Endothelial cell of umbilical vein (primary cell): Measurements from ENCODE around the gene CCM2. TPM values are rescaled to one million over a fixed set of nuclear protein-coding genes. Genes with fewer than 3 reads are reported as not detected.

Experiments used
- BruUV-seq: library from RNA; stranded (reverse); fragments of 400-500 nt; replicated peaks from 2 replicates; lab custom pipeline; 2021; lab: Mats Ljungman, UMichigan
- CTCF ChIA-PET: fragments of 300-600, 350-600 bp; sonication (Branson Sonifier 250); formaldehyde crosslinking; loops from one replicate; lab custom pipeline; 2021; ENCODE audit warnings: antibody characterized with exemption, inconsistent platforms; lab: Charles Lee
- POLR2A ChIA-PET: fragments of 300-600, 350-600 bp; sonication (Branson Sonifier 250); formaldehyde crosslinking; loops from one replicate; lab custom pipeline; 2021; ENCODE audit warnings: antibody characterized with exemption, inconsistent platforms; lab: Charles Lee
- DNase-seq: peaks from one replicate; pipeline ENCODE4 v3.0.0-alpha.2; 2011; ENCODE audit warnings: low read depth, low spot score
- FAIRE-seq: peaks from 2 replicates; lab custom pipeline; 2011; peaks lifted over from hg19 to GRCh38; lab: Jason Lieb, UNC
- H2AFZ ChIP-seq: 2 replicates; pipeline ENCODE4 v1.6.0; 2012; ENCODE audit warnings: low read depth, low read length, control low read depth, inconsistent platforms
- H3K27ac ChIP-seq: 2 replicates; pipeline ENCODE4 v1.5.1; 2011; ENCODE audit warnings: low read depth, mild to moderate bottlenecking, control low read depth, low read length, moderate library complexity; ENCODE audit not compliant: insufficient read depth
- H3K27me3 ChIP-seq, 2 experiments: 2 replicates each; pipeline versions ENCODE4 v1.6.0 to v1.6.1; 2011; ENCODE audit warnings: low read length in 2 of 2, mixed read lengths in 1 of 2; ENCODE audit not compliant: control insufficient read depth in 2 of 2, insufficient read depth in 2 of 2
- H3K36me3 ChIP-seq, 2 experiments: 2 replicates in 1 of 2; 3 replicates in 1 of 2; pipeline ENCODE4 v1.5.1; 2011; ENCODE audit warnings: low read length in 2 of 2, mild to moderate bottlenecking in 1 of 2, moderate library complexity in 1 of 2; ENCODE audit not compliant: control insufficient read depth in 2 of 2, insufficient read depth in 2 of 2; ENCODE audit errors: extremely low read depth in 1 of 2
- H3K4me1 ChIP-seq: 3 replicates; pipeline ENCODE4 v1.5.1; 2011; ENCODE audit warnings: mild to moderate bottlenecking, low read length; ENCODE audit not compliant: control insufficient read depth, insufficient read depth; ENCODE audit errors: extremely low read depth
- H3K4me2 ChIP-seq: 2 replicates; pipeline ENCODE4 v1.6.1; 2011; ENCODE audit warnings: low read length, control low read depth, mixed read lengths; ENCODE audit not compliant: insufficient read depth
- H3K4me3 ChIP-seq, 3 experiments: fragments of 200-600 bp in 1 of 3; sonication (generic), shearing (Covaris generic) in 1 of 3; replicated peaks in 1 of 3; 2 replicates each; pipeline ENCODE4 v1.5.1; 2011 to 2016; ENCODE audit warnings: control low read depth in 3 of 3, low read length in 3 of 3, mild to moderate bottlenecking in 2 of 3, inconsistent platforms in 1 of 3, low read depth in 1 of 3, moderate library complexity in 1 of 3; ENCODE audit not compliant: insufficient read depth in 1 of 3
- H3K79me2 ChIP-seq: 2 replicates; pipeline ENCODE4 v1.6.0; 2012; ENCODE audit warnings: low read length, inconsistent platforms; ENCODE audit not compliant: control insufficient read depth, insufficient read depth
- H3K9ac ChIP-seq: replicated peaks from 2 replicates; pipeline ENCODE3; 2011; ENCODE audit warnings: low read length, control low read depth; ENCODE audit not compliant: insufficient read depth; ENCODE audit errors: extremely low read depth
- H3K9me1 ChIP-seq: replicated peaks from 3 replicates; pipeline ENCODE4 v1.6.0; 2011; ENCODE audit warnings: mild to moderate bottlenecking, low read length; ENCODE audit not compliant: control insufficient read depth, insufficient read depth; ENCODE audit errors: extremely low read depth
- H3K9me3 ChIP-seq: replicated peaks from 2 replicates; pipeline ENCODE4 v1.5.1; 2012; ENCODE audit warnings: low read length, inconsistent platforms; ENCODE audit not compliant: control insufficient read depth, insufficient read depth
- H4K20me1 ChIP-seq: replicated peaks from 2 replicates; pipeline ENCODE3; 2011; ENCODE audit warnings: mild to moderate bottlenecking, low read length; ENCODE audit not compliant: control insufficient read depth, insufficient read depth; ENCODE audit errors: extremely low read depth
- CTCF ChIP-seq, 2 donors: IDR thresholded peaks; 1 replicate in 1 of 2; 2 replicates in 1 of 2; pipeline ENCODE4 v1.5.1; 2011; ENCODE audit warnings: low read length in 2 of 2, mild to moderate bottlenecking in 2 of 2, moderate library complexity in 2 of 2, control low read depth in 1 of 2, inconsistent platforms in 1 of 2, low read depth in 1 of 2; ENCODE audit not compliant: insufficient read depth in 1 of 2; ENCODE audit errors: extremely low read depth in 1 of 2
- EZH2 ChIP-seq: IDR thresholded peaks from 2 replicates; pipeline ENCODE4 v1.6.1; 2012; ENCODE audit warnings: borderline replicate concordance, low read depth, mild to moderate bottlenecking, moderate library complexity, low read length, inconsistent platforms; ENCODE audit not compliant: severe bottlenecking
- FOS ChIP-seq: IDR thresholded peaks from 2 replicates; pipeline ENCODE4 v1.6.1; 2011; ENCODE audit warnings: mild to moderate bottlenecking, low read length, moderate library complexity, borderline replicate concordance; ENCODE audit not compliant: insufficient read depth
- GATA2 ChIP-seq: IDR thresholded peaks from 2 replicates; pipeline ENCODE4 v1.7.0; 2011; ENCODE audit warnings: low read depth, mild to moderate bottlenecking, moderate library complexity, mixed read lengths, low read length; ENCODE audit not compliant: insufficient read length, insufficient read depth
- JUN ChIP-seq: IDR thresholded peaks from 2 replicates; pipeline ENCODE4 v1.6.1; 2011; ENCODE audit warnings: borderline replicate concordance, low read depth; ENCODE audit not compliant: insufficient read length, insufficient read depth
- MYC ChIP-seq: IDR thresholded peaks from one replicate; pipeline ENCODE4 v1.6.1; 2011; ENCODE audit warnings: mild to moderate bottlenecking, low read depth, low read length
- POLR2A ChIP-seq: IDR thresholded peaks from 2 replicates; pipeline ENCODE4 v1.6.1; 2012; ENCODE audit warnings: low read depth, mild to moderate bottlenecking, control low read depth, low read length
- POLR2AphosphoS5 ChIP-seq: IDR thresholded peaks from 2 replicates; pipeline ENCODE4 v1.6.1; 2012; ENCODE audit warnings: low read depth, mild to moderate bottlenecking, control low read depth, low read length, moderate library complexity; ENCODE audit not compliant: insufficient read depth
- dilution Hi-C: fragments of 300-500 bp; cut with MboI; formaldehyde crosslinking; loops from one replicate; pipeline ENCODE4 v1.15.0; 2019; ENCODE audit warnings: low sequenced_read_pairs; ENCODE audit not compliant: extremely low pct_ligation_motif_present
- intact Hi-C: fragments of 100-400 bp; cut with micrococcal nuclease; formaldehyde crosslinking; loops from one replicate; pipeline ENCODE4 v1.10.0; 2022
- polyA plus RNA-seq, 4 experiments: library from polyadenylated mRNA; depleted of rRNA in 3 of 4; stranded (reverse) in 3 of 4; unstranded in 1 of 4; fragments of >200 nt; gene quantifications; 2 replicates each; pipeline versions ENCODE4 v1.2.1 to v1.2.3, GENCODE V29; 2011 to 2012; ENCODE audit warnings: missing spikeins in 1 of 4
- total RNA-seq: library from RNA; stranded (reverse); gene quantifications from 2 replicates; pipeline ENCODE4 v1.2.3, GENCODE V29; 2021
- TF ChIP-seq, protein P1 (sequence below): IDR thresholded peaks from 2 replicates; pipeline ENCODE4 v1.6.1; 2011; ENCODE audit not compliant: insufficient read depth, insufficient read length

Gene CCM2
- total and polyA plus RNA-seq, 2 donors (not counting 3 experiments of a cell fraction or from before 2014, with no cell fraction given) = 66.1 to 70.4 TPM

- no peak overlapping the region for H2AFZ ChIP-seq
- no peak overlapping the region for H3K4me2 ChIP-seq
- intact Hi-C loops (no loop called here), dilution Hi-C loops (no loop called here)
- no peak for DNase-seq
- H3K27ac ChIP-seq = no peak overlapping the region
- no peaks in the 10 kb centered on the region for H3K79me2 ChIP-seq
- no peaks in the 10 kb centered on the region for H3K4me1 ChIP-seq
- no peak overlapping the region for H3K4me3 ChIP-seq
- no peak overlapping the region for H3K9ac ChIP-seq
- no TSS peak for BruUV-seq
- no peaks in the 10 kb centered on the region for H4K20me1 ChIP-seq
- no peaks in the 10 kb centered on the region for H3K27me3 ChIP-seq
- ChIA-PET POLR2A (no interaction called here), CTCF (no interaction called here)
- no peaks in the 10 kb centered on the region for H3K9me1 ChIP-seq
- TF ChIP-seq JUN (no peak), GATA2 (no peak), MYC (no peak), EZH2 (no peak), FOS (no peak), POLR2AphosphoS5 (no peak), POLR2A (no peak), CTCF (IDR thresholded peaks at IDR 0.05; ENCODE audit: extremely low read depth in 1 of 2, insufficient read depth in 1 of 2, low read depth in 1 of 2, low read length in 2 of 2) (no peak)
- TF ChIP-seq, protein P1, sequence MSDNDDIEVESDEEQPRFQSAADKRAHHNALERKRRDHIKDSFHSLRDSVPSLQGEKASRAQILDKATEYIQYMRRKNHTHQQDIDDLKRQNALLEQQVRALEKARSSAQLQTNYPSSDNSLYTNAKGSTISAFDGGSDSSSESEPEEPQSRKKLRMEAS = no peak
- H3K36me3 ChIP-seq = no peaks in the 10 kb centered on the region
- no peak for FAIRE-seq
- H3K9me3 ChIP-seq = no peaks in the 10 kb centered on the region
Measured at GRCh38 chr7:45050198-45050597, 50.2 kb downstream of the CCM2 start.
